Epithelial cell of prostate (primary cell): Measurements from ENCODE around the gene ASRGL1.

ENCODE experiments used
- DNase-seq: peaks from one replicate; pipeline ENCODE4 v3.0.0-alpha.2; 2011; ENCODE audit warnings: low read depth, low spot score
- H3K27ac ChIP-seq: fragments of 450-650 bp; 2 replicates; pipeline ENCODE4 v1.5.1; 2017; ENCODE audit warnings: mild to moderate bottlenecking

ASRGL1 gene

DNA sequence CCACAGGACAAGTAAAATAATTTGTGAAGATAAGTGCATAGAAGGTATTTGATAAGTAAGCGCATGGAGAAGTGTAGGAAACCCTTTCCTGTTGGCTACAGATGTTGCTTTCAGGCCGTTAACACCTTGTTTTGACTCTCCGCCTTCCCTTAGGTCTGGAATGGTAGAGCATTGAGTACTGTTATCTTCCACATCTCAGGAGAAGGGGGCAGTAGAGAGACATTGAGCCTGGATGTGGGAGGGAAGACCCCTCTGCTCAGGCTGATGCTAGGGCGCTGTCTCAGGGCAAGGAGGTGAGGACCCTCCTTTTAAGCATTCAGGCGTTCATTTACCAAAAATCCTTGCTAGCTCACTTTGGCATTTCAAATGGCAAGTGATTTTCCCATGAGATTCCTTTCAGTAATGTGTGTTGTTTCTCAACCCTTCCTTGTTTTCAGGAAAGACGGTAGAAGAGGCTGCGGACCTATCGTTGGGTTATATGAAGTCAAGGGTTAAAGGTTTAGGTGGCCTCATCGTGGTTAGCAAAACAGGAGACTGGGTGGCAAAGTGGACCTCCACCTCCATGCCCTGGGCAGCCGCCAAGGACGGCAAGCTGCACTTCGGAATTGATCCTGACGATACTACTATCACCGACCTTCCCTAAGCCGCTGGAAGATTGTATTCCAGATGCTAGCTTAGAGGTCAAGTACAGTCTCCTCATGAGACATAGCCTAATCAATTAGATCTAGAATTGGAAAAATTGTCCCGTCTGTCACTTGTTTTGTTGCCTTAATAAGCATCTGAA, 54.6 kb downstream of the ASRGL1 start:
- DNase-seq = no peak
- H3K27ac ChIP-seq = no peak overlapping the region

DNA sequence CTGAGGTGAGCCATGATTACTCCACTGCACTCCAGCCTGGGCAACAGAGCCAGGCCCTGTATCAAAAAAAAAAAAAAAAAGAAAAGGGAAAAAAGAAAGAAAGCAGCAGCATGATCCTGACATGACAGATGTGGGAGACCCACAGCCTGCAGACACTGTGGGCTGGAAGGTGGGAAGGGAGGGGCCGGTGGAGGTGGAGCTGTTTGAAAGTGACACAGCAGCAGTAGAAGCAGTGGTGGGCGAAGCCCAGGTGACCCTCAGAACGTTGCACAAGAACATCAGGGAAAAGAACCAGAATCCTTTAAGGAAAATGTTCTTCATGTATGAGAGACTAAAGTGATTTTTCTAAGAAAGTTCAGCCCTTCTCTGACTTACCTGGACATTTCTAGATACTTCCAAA, 55.3 kb downstream of the ASRGL1 start:
- no peak for DNase-seq
- no peak overlapping the region for H3K27ac ChIP-seq

DNA sequence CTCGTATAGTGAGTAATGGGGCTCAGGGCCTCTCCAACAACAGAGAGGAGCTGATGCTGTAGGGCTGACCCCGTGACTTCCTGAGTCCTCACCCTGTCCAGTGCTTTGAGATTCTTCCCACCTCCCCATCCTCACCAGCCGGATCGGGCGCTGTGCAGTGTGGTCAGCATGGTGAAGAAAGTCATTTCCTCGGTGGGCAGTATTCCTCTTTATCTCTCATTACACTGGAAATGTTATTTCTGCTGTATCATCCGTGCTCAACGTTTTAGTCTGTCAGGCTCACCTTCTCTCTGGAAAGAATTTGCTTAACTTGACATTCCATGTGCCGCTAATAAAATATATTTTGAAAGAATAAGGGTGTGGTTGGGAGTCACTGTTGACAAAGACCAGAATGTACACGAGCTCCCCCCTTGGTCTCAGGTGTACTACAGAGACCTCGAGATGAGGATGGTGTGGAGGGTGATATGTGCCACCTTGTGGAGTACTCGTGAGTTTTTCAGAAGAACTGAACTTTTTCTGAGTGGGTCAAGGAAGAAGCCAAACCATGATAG, 55.9 kb downstream of the ASRGL1 start:
- no peak overlapping the region for H3K27ac ChIP-seq
- no peak for DNase-seq

DNA sequence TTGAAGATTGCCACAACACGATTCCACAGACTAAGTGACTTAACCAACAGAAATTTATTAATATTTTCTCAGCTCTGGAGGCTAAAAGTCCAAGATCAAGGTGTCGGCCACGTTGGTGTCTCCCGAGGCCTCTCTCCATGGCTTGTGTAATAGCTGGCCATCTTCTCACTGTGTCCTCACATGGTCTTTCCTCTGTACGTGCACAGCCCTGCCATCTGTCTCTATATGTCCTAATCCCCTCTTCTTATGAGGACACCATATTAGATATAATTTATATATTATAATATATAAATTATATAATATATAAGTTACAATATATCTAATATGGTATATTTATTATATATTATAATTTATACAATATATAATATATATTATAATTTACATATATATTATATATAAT, 56.5 kb downstream of the ASRGL1 start:
- H3K27ac ChIP-seq = no peak overlapping the region
- no peak for DNase-seq

DNA sequence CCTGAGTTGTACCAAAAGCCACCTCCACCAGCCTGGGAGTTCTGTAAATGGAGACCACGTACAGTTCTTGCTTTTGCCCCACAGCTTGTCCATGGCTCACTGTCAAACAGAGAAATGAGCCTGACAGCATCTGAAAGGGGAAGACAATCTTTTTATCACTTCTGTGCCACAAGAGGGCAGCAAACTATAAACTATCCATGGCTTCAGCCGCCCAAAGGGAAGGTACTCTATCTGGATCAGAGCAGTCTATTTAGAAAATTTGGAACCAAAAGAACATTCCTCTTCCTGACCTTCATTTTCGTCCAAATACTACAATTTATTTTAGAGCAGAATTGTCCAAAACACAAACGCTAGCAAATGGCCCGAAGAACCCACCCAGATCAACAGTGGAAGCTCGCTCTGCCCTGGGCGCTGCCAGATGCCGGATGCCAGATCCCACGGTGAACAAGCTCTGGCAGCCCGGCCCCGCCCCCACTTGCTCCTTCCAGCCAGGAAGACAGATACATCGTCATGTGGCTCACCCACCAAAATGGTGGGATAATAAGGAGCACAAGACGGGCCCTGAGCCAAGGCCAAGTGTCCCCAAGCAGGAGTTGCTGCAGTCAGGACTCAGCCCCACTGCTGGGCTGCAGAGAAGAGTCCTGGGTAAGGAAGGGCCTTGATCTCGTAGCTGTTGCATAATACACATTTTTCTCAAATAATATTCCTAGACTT, 57.7 kb downstream of the ASRGL1 start:
- DNase-seq = peak; percentile 37
- H3K27ac ChIP-seq = peak overlapping the region; percentile 11

DNA sequence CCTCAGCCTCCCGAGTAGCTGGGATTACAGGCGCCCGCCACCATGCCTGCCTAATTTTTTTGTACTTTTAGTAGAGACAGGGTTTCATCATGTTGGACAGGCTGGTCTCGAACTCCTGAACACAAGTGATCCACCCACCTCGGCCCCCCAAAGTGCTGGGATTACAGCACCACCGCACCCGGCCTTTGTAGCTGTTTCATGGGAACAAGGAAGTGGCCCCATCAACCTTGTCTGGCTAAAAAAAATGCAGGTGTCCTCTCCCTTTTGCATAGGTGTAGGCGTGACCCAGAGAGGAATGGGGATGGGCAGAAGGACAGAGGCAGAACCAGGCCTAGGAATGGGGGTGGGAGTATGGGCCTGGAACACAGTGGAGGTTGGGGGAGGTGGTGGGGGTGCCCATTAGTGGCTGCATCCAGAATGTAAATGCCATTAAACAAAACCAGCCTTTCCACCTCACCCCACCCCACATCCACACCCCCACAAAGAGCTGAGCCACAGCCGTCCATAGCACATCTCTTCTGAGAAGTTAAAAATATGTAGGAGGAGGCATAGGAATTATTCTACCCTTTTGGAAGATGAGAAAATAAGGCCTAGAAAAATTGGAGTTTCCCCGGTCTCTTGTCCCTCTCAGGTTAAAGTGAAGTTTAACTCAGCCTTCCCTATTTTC, 58.8 kb downstream of the ASRGL1 start:
- no peak overlapping the region for H3K27ac ChIP-seq
- DNase-seq = no peak

DNA sequence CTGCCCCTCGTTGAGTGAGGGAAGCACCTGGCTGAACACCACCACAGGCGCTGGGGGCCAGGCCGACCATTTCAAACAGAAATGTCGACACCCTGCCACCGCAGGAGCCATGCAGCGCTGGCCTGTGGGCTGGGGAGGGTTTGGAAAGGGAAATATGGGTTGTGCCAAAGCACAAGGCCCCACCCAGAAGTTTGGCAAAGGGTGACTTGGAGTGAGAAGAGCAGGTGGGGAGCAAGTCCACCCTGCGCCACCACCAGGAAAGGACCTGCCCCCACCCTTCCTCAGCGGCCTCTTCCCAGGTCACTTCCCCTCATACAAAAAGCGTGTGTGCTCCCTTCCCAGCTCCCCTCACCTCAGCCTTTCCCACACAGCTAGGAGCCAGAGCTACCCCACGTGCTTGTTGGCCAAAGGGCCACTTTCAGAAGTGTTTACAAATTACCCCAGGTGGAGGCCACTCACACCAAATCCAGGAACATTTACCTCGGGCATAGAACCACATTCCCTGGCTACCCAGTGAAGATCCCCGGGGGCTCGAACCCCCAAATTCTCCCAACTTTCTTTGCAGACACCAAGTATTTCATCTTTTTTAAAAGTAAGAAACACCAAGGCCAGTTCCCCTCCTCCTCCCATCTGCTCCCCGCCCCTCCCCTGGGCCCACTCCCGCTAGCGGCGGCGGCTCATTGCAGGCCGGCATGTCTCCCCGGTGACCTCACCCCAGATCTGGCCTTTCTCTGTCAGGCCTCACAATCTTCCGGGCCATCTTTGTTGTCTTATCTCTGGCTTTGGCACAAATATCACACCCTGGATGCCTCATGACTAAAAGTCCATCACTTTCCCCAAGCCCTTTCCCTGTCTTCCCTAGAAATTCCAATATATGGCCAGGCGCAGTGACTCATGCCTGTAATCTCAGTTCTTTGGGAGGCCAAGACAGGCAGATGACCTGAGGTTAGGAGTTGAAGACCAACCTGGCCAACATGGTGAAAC, 61.1 kb downstream of the ASRGL1 start:
- DNase-seq = no peak

DNA sequence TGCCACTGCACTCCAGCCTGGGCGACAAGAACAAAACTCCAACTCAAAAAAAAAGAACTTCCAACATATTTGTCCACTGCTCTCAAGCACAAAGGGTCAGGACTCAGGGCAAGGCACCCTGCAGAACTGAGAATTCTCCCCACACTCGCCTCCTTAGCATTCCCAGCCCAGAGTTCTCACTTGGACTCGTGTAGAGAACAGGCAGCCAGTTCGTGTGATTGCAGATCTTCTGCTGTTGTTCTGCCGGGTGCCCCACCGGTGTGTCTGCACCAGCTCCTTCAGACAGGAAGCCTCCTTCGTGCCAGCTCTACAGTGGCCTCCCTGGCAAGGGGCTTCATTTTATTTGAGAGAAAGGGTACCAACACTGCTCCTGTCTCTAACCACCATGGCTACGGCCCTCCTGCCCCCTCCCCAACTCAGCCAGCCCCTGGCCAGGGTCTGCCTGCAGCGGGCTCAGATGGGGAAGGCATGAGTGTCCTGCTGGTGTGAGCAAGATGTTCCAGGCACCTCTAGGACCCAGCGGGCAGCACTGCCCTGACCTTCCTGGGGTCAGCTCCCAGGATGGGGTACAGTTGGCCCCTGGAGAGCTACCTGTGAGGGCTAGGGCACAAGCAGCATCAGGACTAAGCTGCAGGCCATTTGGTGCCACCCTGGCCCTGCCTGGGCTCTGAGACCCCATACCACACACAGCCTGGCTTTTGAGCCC, 62.1 kb downstream of the ASRGL1 start:
- no peak for DNase-seq
- no peak overlapping the region for H3K27ac ChIP-seq

More for the DNA sequence above, 61.1 kb downstream of the ASRGL1 start:
- no peak overlapping the region for H3K27ac ChIP-seq

DNA sequence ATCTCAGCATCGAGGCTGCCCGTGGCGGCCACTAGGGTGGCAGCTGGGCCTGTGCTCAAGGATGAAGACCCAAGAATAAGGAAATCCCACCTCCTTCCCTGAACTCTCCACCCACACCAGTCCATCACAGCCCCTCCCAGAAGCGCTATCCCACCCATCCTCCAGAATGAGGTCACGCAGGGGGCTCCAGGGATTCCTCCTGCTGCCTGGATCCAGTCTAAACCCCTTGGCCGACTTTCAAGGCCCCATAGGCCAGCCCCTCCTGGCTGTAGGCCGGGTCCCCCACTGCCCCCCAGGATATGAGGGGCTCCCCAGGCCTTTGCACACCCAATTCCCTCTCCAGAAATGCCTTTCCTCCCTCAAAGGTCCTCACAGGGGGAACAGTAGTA, 62.6 kb downstream of the ASRGL1 start:
- no peak for DNase-seq
- no peak overlapping the region for H3K27ac ChIP-seq

DNA sequence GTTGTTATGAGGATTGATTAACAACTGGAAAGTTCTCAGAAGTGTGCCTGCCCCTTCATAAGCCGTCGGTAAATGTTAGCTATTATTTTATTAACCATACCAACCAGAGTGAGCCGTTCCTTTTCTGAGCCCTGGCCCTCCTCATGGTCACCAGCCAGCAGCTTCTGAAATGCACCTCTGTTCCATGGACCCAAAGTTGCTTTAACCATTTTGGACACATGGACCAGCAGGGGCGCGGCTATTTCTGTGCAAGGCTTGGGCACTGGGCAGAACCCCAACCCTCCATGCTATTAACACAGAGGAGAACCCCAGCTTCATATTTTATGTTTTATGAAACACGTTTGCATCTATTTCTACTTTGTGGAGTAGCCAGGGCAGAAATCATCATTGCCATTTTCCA, 63.0 kb downstream of the ASRGL1 start:
- no peak overlapping the region for H3K27ac ChIP-seq
- no peak for DNase-seq

DNA sequence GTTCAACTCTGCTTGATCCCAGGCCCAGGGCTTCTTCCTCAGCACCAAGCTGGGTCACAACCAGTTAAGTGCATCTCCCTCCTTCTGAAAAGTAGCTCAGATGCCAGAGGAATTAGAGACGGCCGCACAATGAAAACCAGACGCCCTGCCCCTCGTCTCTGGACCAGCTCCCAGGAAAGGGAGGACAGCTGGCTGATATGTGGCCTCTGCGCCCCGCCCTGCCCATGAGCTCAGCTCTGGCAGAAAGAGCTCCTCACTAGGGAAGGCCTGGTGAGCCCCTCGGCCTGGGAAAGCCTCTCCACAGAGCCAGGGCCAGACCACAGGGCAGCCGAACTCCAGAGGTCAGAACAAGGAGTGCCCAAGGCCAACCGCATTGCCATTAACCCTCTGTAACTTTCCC, 63.5 kb downstream of the ASRGL1 start:
- DNase-seq = no peak
- no peak overlapping the region for H3K27ac ChIP-seq

DNA sequence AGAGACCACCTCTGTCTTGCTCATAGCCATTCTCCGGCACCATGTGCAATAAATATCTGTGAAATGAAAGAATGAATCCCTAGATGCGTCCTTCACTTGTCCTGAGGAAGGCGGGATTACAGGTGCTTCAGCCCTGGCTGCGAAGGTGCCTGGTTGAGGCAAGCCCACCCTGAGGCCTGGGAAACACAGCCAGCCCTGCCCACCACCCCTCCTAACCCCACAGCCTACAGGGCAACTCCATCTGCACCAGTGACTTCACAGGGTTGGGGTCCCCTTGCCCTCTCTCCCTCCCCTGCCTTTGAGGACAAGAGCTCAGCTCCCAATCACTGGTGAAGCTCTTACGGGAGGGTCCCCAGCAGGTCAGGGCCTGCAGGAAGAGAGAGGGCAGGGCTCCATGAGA, 64.1 kb downstream of the ASRGL1 start:
- H3K27ac ChIP-seq = no peak overlapping the region
- no peak for DNase-seq

DNA sequence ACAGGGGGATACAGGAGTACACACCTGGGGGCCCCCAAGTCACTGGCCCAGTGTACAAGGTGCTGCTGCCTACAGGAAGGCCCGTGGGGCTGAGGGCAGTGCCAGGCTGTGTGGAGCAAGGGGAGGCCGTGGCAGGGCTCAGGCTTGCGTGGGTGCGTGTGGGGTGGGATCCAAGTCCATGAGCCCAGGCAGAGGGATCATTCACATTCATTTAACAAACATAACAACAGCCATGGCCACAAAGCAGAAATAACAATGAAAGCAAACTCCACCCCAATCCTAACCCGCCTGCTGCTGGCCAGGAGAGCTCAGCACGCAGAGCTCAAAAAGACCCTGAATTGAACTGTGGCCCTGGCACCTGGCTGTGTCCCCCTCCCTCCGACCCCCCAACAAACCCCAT, 64.6 kb downstream of the ASRGL1 start:
- H3K27ac ChIP-seq = no peak overlapping the region
- no peak for DNase-seq

DNA sequence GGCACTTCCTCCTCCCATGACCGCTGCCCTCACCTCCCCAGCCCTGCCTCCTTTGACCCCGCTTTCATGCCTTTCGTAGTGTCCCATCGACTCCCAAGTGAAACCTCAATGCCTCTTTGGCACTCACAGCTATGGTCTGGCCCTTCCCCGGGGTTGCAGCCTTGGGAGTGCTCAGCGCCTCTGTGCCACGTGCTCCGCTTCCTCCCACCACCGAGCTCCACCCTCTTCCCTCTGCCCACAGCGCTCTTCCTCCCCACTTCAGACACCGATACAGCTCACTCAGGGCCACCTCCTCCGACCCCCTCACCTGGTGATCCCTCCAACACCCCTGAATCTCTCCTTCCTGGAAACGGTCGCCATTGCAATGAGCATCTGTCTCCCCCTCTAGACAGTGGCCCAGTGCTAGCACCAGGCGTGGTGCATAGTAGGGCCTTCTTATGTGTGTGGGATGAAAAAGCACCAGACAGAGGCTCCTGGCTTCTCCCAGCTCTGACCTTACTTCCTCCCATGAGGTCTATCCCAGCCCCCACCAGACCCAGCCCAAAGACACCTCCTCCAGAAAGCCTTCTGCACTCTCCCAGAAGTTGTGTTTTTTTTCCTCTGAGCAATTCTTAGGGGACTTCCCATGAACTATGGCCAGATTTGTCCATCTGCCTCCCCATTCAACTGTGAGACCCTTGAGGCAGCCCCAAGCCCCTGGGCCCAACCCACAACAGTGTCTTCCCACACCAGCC, 65.1 kb downstream of the ASRGL1 start:
- no peak overlapping the region for H3K27ac ChIP-seq

DNA sequence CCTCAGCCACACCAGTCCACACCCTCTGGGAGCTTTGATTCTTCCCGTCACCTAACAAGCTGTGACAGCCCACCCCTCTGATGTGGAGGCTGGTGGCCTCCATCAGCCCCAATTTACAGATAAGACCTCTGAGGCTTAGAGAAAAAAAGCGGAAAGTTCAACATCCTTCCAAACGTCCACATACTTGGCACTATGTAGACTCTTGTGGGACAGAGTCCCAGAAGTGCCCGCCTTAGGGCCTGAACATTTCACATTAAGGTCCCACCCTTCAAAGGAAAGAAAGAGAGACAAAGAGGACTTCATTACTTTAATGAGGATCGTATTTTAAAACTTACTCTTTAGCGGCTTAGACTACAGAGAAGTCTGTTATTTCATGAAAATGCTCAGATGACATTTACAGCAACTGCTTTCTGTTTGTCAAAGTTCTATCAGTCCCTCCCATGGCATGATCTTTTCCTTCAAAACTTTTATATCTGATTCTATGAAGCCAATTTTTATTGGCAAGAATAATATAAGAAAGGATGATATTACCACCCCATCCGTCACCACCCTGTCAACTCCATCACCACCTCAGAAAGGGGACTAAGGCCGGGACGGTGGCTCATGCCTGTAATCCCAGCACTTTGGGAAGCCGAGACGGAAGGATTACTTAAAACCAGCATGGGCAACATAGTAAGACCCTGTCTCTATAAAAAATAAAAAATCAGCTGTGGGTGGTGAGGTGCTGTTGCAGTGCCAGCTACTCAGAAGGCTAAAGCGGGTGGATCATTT, 65.9 kb downstream of the ASRGL1 start:
- no peak for DNase-seq
- H3K27ac ChIP-seq = no peak overlapping the region

More for the DNA sequence above, 65.1 kb downstream of the ASRGL1 start:
- DNase-seq = no peak

DNA sequence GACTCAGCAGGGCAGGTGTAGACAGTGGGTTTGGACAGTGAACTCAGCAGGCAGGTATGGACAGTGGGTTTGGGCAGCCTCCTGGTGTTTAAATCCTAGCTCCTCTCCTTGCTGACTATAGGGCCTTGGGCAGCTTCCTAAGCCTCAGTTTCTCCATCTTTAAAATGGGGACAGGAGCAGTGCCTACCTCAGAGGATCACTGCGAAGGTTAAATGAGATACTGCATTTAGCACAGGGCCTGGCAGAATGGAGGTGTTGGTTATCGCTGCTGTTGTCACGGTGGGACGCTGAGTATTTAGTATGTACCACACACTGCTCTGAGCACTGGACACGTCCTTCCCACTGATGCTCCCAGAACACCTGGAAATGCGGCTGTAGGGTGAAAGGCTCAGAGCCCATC, 67.2 kb downstream of the ASRGL1 start:
- H3K27ac ChIP-seq = no peak overlapping the region
- DNase-seq = no peak

DNA sequence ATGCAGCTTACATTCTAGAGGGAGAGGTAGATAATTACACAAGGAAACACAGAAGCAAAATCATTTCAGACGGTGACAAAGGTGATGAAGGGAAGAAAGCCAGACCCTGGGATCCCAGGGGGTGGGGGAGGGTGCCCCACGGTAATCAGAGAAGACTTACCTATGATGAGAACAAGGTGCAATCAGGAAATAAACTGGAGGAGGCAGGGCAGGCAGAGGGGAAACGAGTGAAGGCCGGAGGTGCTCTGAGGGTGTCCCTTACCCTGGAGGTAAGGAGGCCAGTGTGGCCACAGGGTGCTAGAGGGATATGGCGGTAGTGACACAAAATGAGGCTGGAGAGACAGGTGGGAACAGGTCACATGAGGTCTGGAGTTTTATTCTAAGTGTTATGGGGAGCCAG, 67.7 kb downstream of the ASRGL1 start:
- no peak overlapping the region for H3K27ac ChIP-seq
- DNase-seq = no peak

DNA sequence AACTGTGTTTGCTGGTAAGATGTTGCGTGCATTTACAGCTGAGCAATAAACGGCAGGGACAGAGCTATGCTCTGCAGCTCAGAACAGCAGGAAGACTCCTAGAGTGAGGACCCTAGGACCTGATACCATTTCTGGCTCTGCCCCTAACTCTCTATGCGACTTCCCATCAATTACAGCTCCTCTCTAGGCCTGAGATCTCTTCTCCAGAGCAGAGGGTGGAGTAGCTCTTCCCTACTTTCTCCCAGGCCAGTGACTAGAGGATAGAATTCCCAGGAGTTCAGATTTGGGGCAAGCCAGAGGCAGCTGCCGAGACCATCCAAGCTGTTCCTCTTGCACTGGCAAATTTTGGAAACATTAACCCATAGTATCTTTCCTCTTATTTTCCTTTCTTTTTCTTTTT, 68.8 kb downstream of the ASRGL1 start:
- DNase-seq = no peak
- no peak overlapping the region for H3K27ac ChIP-seq
